Measurements from ENCODE around the gene MED27. TPM values are rescaled to one million over a fixed set of nuclear protein-coding genes. Genes with fewer than 3 reads are reported as not detected.

MED27 gene
- total RNA-seq, 1 experiment from 2014 or later: 38.4 TPM

DNA sequence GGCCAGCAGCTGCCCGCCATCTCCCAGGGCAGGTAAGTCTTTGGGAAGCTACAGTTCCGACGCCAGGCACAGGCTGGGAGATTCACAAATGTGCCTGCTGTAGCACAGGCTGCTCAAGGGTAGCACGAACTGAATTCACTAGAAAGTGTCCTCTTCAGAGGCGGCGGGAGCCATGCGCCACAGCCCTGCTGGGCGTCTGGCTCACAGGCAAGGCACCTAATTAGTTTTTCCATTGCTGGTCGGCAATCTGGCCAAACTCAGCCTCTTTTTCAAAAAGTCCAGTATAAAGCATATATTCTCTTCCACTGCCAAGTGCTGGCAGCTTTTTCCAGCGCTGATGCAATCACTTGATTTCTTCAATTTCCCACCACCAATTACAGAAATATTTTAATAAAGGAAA lies 210.9 kb downstream of the MED27 start:
- no peaks in the 10 kb centered on the region for H3K9me2 ChIP-seq (replicated peaks; ENCODE audit: low read length)
- ATAC-seq (no peak), DNase-seq (no peak)
- no peaks in the 10 kb centered on the region for H4K20me1 ChIP-seq (ENCODE audit: low read length)
- CTCF ChIA-PET: no interaction called here
- no peaks in the 10 kb centered on the region for H3K36me3 ChIP-seq (ENCODE audit: low read depth, low read length)
- H3K4me1 ChIP-seq (ENCODE audit: insufficient read depth, low read length): no peaks in the 10 kb centered on the region
- intact Hi-C loops (cut with micrococcal nuclease): no loop called here
- no TSS peak for BruUV-seq (replicated peaks)
- TF ChIP-seq EZH2phosphoT487 (IDR thresholded peaks at IDR 0.05; ENCODE audit: borderline replicate concordance, low read length) (no peak), EZH2 (IDR thresholded peaks at IDR 0.05; ENCODE audit: low read length, unreplicated experiment) (no peak)
- TF ChIP-seq, protein P1, sequence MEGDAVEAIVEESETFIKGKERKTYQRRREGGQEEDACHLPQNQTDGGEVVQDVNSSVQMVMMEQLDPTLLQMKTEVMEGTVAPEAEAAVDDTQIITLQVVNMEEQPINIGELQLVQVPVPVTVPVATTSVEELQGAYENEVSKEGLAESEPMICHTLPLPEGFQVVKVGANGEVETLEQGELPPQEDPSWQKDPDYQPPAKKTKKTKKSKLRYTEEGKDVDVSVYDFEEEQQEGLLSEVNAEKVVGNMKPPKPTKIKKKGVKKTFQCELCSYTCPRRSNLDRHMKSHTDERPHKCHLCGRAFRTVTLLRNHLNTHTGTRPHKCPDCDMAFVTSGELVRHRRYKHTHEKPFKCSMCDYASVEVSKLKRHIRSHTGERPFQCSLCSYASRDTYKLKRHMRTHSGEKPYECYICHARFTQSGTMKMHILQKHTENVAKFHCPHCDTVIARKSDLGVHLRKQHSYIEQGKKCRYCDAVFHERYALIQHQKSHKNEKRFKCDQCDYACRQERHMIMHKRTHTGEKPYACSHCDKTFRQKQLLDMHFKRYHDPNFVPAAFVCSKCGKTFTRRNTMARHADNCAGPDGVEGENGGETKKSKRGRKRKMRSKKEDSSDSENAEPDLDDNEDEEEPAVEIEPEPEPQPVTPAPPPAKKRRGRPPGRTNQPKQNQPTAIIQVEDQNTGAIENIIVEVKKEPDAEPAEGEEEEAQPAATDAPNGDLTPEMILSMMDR (conservative IDR thresholded peaks at IDR 0.05; ENCODE audit: low read depth, low read length): no peak
- H3K79me2 ChIP-seq (ENCODE audit: low read length): no peaks in the 10 kb centered on the region
- H3K4me2 ChIP-seq (ENCODE audit: low read length): no peak overlapping the region
- POLR2A ChIA-PET (ENCODE audit: unreplicated experiment): no interaction called here
- H3K9ac ChIP-seq (ENCODE audit: low read length): no peak overlapping the region
- no peak overlapping the region for H3K27ac ChIP-seq (ENCODE audit: low read length)
- no peaks in the 10 kb centered on the region for H3K9me3 ChIP-seq (ENCODE audit: low read length)
- H2AFZ ChIP-seq (ENCODE audit: low read length): no peak overlapping the region
- H3K4me3 ChIP-seq (ENCODE audit: low read length): no peak overlapping the region
- H3K27me3 ChIP-seq (ENCODE audit: low read length): no peaks in the 10 kb centered on the region
- H3F3A ChIP-seq (ENCODE audit: low read length, unreplicated experiment): no peaks in the 10 kb centered on the region

DNA sequence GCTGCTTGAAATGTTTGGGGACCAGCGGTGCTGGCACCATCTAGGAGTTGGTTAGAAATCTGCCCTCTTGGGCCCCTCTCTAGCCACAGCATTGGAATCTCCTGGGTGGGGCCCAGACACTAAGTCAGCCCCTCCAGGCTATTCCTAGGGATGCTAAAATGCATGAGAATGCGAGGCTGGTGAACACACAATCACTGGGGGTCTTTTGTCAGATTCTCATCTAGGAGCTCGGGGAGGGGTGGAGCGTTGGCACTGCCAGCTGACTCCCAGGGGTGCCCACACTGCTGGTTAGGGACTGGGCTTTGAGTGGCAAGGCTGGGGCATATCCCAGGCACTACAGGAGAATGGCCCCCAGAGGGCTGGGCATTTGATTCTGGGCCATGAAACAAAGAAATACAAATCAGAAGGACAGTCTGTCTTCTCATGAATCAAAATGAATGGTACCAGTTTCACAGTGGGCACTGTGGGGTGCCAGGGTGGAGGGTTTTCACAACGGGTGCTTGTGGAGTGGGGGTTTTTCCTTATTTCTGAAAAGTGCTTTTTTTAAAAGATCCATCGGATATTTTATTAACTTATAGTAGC lies 212.0 kb downstream of the MED27 start:
- Histone ChIP-seq H3K4me2 (ENCODE audit: low read length) (no peak overlapping the region), H3K4me3 (ENCODE audit: low read length) (no peak overlapping the region), H3K9me2 (replicated peaks; ENCODE audit: low read length) (no peaks in the 10 kb centered on the region), H3K9ac (ENCODE audit: low read length) (no peak overlapping the region), H3F3A (ENCODE audit: low read length, unreplicated experiment) (no peaks in the 10 kb centered on the region), H3K27ac (ENCODE audit: low read length) (no peak overlapping the region), H3K36me3 (ENCODE audit: low read depth, low read length) (no peaks in the 10 kb centered on the region), H4K20me1 (ENCODE audit: low read length) (no peaks in the 10 kb centered on the region), H3K79me2 (ENCODE audit: low read length) (no peaks in the 10 kb centered on the region), H3K9me3 (ENCODE audit: low read length) (no peaks in the 10 kb centered on the region), H2AFZ (ENCODE audit: low read length) (no peak overlapping the region), H3K4me1 (ENCODE audit: insufficient read depth, low read length) (no peaks in the 10 kb centered on the region), H3K27me3 (ENCODE audit: low read length) (no peaks in the 10 kb centered on the region)
- POLR2A ChIA-PET (ENCODE audit: unreplicated experiment): no interaction called here
- ATAC-seq: no peak
- DNase-seq: no peak
- TF ChIP-seq, protein P1 (conservative IDR thresholded peaks at IDR 0.05; ENCODE audit: low read depth, low read length): no peak
- TF ChIP-seq EZH2phosphoT487 (IDR thresholded peaks at IDR 0.05; ENCODE audit: borderline replicate concordance, low read length) (no peak), EZH2 (IDR thresholded peaks at IDR 0.05; ENCODE audit: low read length, unreplicated experiment) (no peak)
- CTCF ChIA-PET: no interaction called here
- intact Hi-C loops (cut with micrococcal nuclease): no loop called here
- no TSS peak for BruUV-seq (replicated peaks)

DNA sequence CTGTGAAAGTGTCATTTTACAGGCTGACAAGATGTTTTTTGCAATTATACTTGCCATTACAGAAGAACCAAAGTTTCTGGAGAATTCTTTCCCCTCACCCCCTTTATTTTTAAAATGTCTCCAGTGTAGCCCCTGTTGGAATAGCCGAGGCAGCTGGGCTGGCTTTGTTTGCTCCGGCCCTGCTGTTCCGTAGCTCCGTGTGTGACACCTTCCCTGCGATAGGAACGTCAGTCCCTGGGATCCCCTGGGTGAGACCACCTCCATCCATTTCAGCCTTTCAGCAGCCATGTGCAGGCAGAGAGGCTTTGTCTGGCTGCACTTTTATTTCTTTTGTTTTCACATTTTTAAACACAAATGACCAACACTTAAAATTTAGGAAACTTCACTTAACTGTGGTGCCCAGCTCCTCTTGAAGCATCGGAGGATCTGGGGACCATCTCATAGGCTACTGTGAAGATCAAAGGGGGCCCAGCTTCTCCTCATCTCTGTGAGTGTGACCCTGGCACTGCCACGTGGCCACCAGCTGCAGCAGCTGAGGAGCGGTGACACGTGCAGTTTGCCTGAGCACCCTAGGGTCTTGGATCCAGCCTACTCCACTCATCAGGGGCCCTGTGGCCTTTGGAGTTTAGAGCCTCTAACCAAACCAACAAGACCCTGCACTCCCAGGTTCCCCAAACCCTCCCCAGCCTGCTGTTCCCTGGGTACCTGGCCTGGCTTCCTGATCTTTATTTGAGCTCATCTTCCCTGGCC lies 214.0 kb downstream of the MED27 start:
- H3K9ac ChIP-seq (ENCODE audit: low read length): no peak overlapping the region
- CTCF ChIA-PET: no interaction called here
- ATAC-seq (no peak), DNase-seq (no peak)
- no peak overlapping the region for H3K27ac ChIP-seq (ENCODE audit: low read length)
- POLR2A ChIA-PET (ENCODE audit: unreplicated experiment): no interaction called here
- H3K4me3 ChIP-seq (ENCODE audit: low read length): no peak overlapping the region
- H3F3A ChIP-seq (ENCODE audit: low read length, unreplicated experiment): no peaks in the 10 kb centered on the region
- no peaks in the 10 kb centered on the region for H4K20me1 ChIP-seq (ENCODE audit: low read length)
- H2AFZ ChIP-seq (ENCODE audit: low read length): no peak overlapping the region
- no peaks in the 10 kb centered on the region for H3K79me2 ChIP-seq (ENCODE audit: low read length)
- intact Hi-C loops (cut with micrococcal nuclease): no loop called here
- no peak overlapping the region for H3K4me2 ChIP-seq (ENCODE audit: low read length)
- no peaks in the 10 kb centered on the region for H3K36me3 ChIP-seq (ENCODE audit: low read depth, low read length)
- BruUV-seq (replicated peaks): no TSS peak
- no peaks in the 10 kb centered on the region for H3K9me3 ChIP-seq (ENCODE audit: low read length)
- no peak for TF ChIP-seq EZH2phosphoT487 (IDR thresholded peaks at IDR 0.05; ENCODE audit: borderline replicate concordance, low read length)
- no peak for TF ChIP-seq EZH2 (IDR thresholded peaks at IDR 0.05; ENCODE audit: low read length, unreplicated experiment)
- TF ChIP-seq, protein P1 (conservative IDR thresholded peaks at IDR 0.05; ENCODE audit: low read depth, low read length): no peak
- no peaks in the 10 kb centered on the region for H3K27me3 ChIP-seq (ENCODE audit: low read length)
- no peaks in the 10 kb centered on the region for H3K4me1 ChIP-seq (ENCODE audit: insufficient read depth, low read length)
- H3K9me2 ChIP-seq (replicated peaks; ENCODE audit: low read length): no peaks in the 10 kb centered on the region
